H9 (cell line): ENCODE measurements around the gene SH3TC2. TPM values are rescaled to one million over a fixed set of nuclear protein-coding genes. Genes with fewer than 3 reads are reported as not detected.

Source experiments
- DNase-seq: peaks from one replicate; pipeline ENCODE4 v3.0.0-alpha.2; 2017
- H2AFZ ChIP-seq: one replicate; pipeline ENCODE4 v1.6.1; 2013; ENCODE audit warnings: mild to moderate bottlenecking, low read length, control low read depth, moderate library complexity
- H2AK5ac ChIP-seq: 2 replicates; pipeline ENCODE4 v1.6.1; 2013; ENCODE audit warnings: low read length, control low read depth, mixed read lengths; ENCODE audit not compliant: insufficient read length
- H2BK120ac ChIP-seq: one replicate; pipeline ENCODE4 v1.6.1; 2013; ENCODE audit warnings: low read depth, mild to moderate bottlenecking, low read length, control low read depth, inconsistent platforms; ENCODE audit not compliant: poor library complexity, severe bottlenecking
- H2BK12ac ChIP-seq: 2 replicates; pipeline ENCODE4 v1.6.1; 2013; ENCODE audit warnings: low read length, control low read depth, mixed read lengths, low read depth; ENCODE audit not compliant: insufficient read length
- H2BK15ac ChIP-seq: 2 replicates; pipeline ENCODE4 v1.6.1; 2013; ENCODE audit warnings: low read depth, low read length, control low read depth
- H2BK20ac ChIP-seq: one replicate; pipeline ENCODE4 v1.6.1; 2013; ENCODE audit warnings: low read depth, mild to moderate bottlenecking, low read length, control low read depth, inconsistent platforms; ENCODE audit not compliant: poor library complexity, severe bottlenecking
- H2BK5ac ChIP-seq: 2 replicates; pipeline ENCODE4 v1.6.1; 2013; ENCODE audit warnings: low read length, control low read depth, mixed read lengths; ENCODE audit not compliant: insufficient read length
- H3K14ac ChIP-seq: 2 replicates; pipeline ENCODE4 v1.6.1; 2013; ENCODE audit warnings: low read length, control low read depth; ENCODE audit not compliant: insufficient read depth
- H3K18ac ChIP-seq: 2 replicates; pipeline ENCODE4 v1.6.1; 2013; ENCODE audit warnings: low read depth, mild to moderate bottlenecking, mixed read lengths, low read length, control low read depth; ENCODE audit not compliant: insufficient read length
- H3K23ac ChIP-seq: 2 replicates; pipeline ENCODE4 v1.6.1; 2013; ENCODE audit warnings: low read length, control low read depth, mixed read lengths, low read depth; ENCODE audit not compliant: insufficient read length
- H3K23me2 ChIP-seq: 2 replicates; pipeline ENCODE4 v1.6.1; 2013; ENCODE audit warnings: low read depth, mild to moderate bottlenecking, mixed read lengths, low read length, control low read depth; ENCODE audit not compliant: insufficient read length, poor library complexity, severe bottlenecking
- H3K27ac ChIP-seq: 2 replicates; pipeline ENCODE4 v1.5.1; 2013; ENCODE audit warnings: low read length, control low read depth, mixed read lengths, low read depth; ENCODE audit not compliant: insufficient read length
- H3K27me3 ChIP-seq: 2 replicates; pipeline ENCODE4 v1.6.1; 2013; ENCODE audit warnings: low read length, control low read depth, inconsistent platforms; ENCODE audit not compliant: insufficient read depth
- H3K4ac ChIP-seq: 2 replicates; pipeline ENCODE4 v1.6.1; 2013; ENCODE audit warnings: low read depth, mild to moderate bottlenecking, control low read depth, inconsistent platforms, low read length, moderate library complexity
- H3K4me1 ChIP-seq: 2 replicates; pipeline ENCODE4 v1.6.1; 2013; ENCODE audit warnings: low read length, control low read depth, inconsistent platforms; ENCODE audit not compliant: insufficient read depth
- H3K4me2 ChIP-seq: 2 replicates; pipeline ENCODE4 v1.6.1; 2013; ENCODE audit warnings: low read length, control low read depth, mixed read lengths; ENCODE audit not compliant: insufficient read length, insufficient read depth
- H3K56ac ChIP-seq: 2 replicates; pipeline ENCODE4 v1.6.1; 2013; ENCODE audit warnings: low read depth, mild to moderate bottlenecking, mixed read lengths, low read length, control low read depth; ENCODE audit not compliant: insufficient read length
- H3K79me1 ChIP-seq: 2 replicates; pipeline ENCODE4 v1.6.1; 2013; ENCODE audit warnings: low read depth, mild to moderate bottlenecking, moderate library complexity, low read length, control low read depth, inconsistent platforms; ENCODE audit not compliant: insufficient read depth, poor library complexity, severe bottlenecking
- H3K79me2 ChIP-seq: 2 replicates; pipeline ENCODE4 v1.6.1; 2013; ENCODE audit warnings: low read length, control low read depth, inconsistent platforms; ENCODE audit not compliant: insufficient read depth
- H3K9ac ChIP-seq: 2 replicates; pipeline ENCODE4 v1.6.1; 2013; ENCODE audit warnings: low read length, control low read depth, mixed read lengths; ENCODE audit not compliant: insufficient read length; ENCODE audit errors: extremely low read depth
- H3K9me3 ChIP-seq: one replicate; pipeline ENCODE4 v1.6.1; 2013; ENCODE audit warnings: low read depth, low read length, inconsistent platforms; ENCODE audit not compliant: control insufficient read depth
- H3T11ph ChIP-seq: one replicate; pipeline ENCODE4 v1.6.1; 2013; ENCODE audit warnings: mild to moderate bottlenecking, low read length, control low read depth, inconsistent platforms
- H4K20me1 ChIP-seq: one replicate; pipeline ENCODE4 v1.6.1; 2013; ENCODE audit not compliant: control insufficient read depth, insufficient read length, insufficient read depth
- H4K5ac ChIP-seq: 2 replicates; pipeline ENCODE4 v1.6.1; 2013; ENCODE audit warnings: low read depth, mild to moderate bottlenecking, mixed read lengths, low read length, control low read depth; ENCODE audit not compliant: insufficient read length
- H4K8ac ChIP-seq: replicated peaks from 2 replicates; pipeline ENCODE4 v1.6.1; 2013; ENCODE audit warnings: low read length, control low read depth, mixed read lengths, low read depth; ENCODE audit not compliant: insufficient read length
- H4K91ac ChIP-seq: 2 replicates; pipeline ENCODE4 v1.6.1; 2013; ENCODE audit warnings: low read depth, mild to moderate bottlenecking, moderate library complexity, mixed read lengths, low read length, control low read depth; ENCODE audit not compliant: insufficient read length
- H3K27ac Mint-ChIP-seq, 3 experiments: 2 replicates in 2 of 3; 3 replicates in 1 of 3; pipeline ENCODE4 v1.8.0; 2020 to 2021; ENCODE audit warnings: mixed read lengths in 3 of 3, mild to moderate bottlenecking in 1 of 3, moderate library complexity in 1 of 3
- H3K27me3 Mint-ChIP-seq: 2 replicates; pipeline ENCODE4 v1.8.0; 2021; ENCODE audit warnings: low read depth, mild to moderate bottlenecking, moderate library complexity, mixed read lengths
- H3K36me3 Mint-ChIP-seq, 3 experiments: 2 replicates in 2 of 3; 3 replicates in 1 of 3; pipeline ENCODE4 v1.8.0; 2020 to 2021; ENCODE audit warnings: low read depth in 3 of 3, mixed read lengths in 3 of 3; ENCODE audit not compliant: insufficient read depth in 1 of 3
- H3K4me1 Mint-ChIP-seq, 2 experiments: 2 replicates each; pipeline ENCODE4 v1.8.0; 2020; ENCODE audit warnings: mixed read lengths in 2 of 2
- H3K4me3 Mint-ChIP-seq, 2 experiments: 2 replicates in 1 of 2; 3 replicates in 1 of 2; pipeline ENCODE4 v1.8.0; 2020 to 2021; ENCODE audit warnings: mild to moderate bottlenecking in 2 of 2, mixed read lengths in 2 of 2, moderate library complexity in 1 of 2
- H3K9me3 Mint-ChIP-seq, 2 experiments: 2 replicates in 1 of 2; 3 replicates in 1 of 2; pipeline ENCODE4 v1.8.0; 2020; ENCODE audit warnings: mild to moderate bottlenecking in 2 of 2, mixed read lengths in 2 of 2, moderate library complexity in 1 of 2
- CTCF ChIP-seq: fragments of 200-600 bp; sonication (generic); conservative IDR thresholded peaks from 3 replicates; pipeline ENCODE4 v1.8.0; 2021; ENCODE audit warnings: antibody characterized with exemption, mild to moderate bottlenecking
- WGBS: extraction: QIAGEN DNeasy Blood & Tissue Kit; methylation state at CpG from one replicate; pipeline ENCODE4 v1.1.7; 2013; ENCODE audit warnings: missing lambda C conversion rate, low lambda C conversion rate, mixed read lengths; ENCODE audit not compliant: insufficient read length; ENCODE audit errors: extremely low coverage; 5-methylcytosine and 5-hydroxymethylcytosine counted together
- total RNA-seq: library from RNA; stranded (reverse); gene quantifications from 2 replicates; pipeline ENCODE4 v1.2.1, GENCODE V29; 2021

SH3TC2 gene
- total RNA-seq, 1 experiment from 2014 or later: not detected

- H2BK20ac ChIP-seq: no peak overlapping the region
- H3K9ac ChIP-seq: no peak overlapping the region
- H2BK5ac ChIP-seq: no peak overlapping the region
- Mint-ChIP-seq H3K9me3 (no peaks in the 10 kb centered on the region), H3K27me3 (no peaks in the 10 kb centered on the region), H3K4me3 (no peak overlapping the region; a peak in 1 of 5 replicates), H3K27ac (peak overlapping the region in 1 of 3 experiments; percentile 70; a peak in 2 of 7 replicates), H3K4me1 (peaks cover 28 to 37% of the 10 kb centered on the region in 2 experiments), H3K36me3 (no peaks in the 10 kb centered on the region; a peak in 1 of 7 replicates)
- H3K79me1 ChIP-seq: no peaks in the 10 kb centered on the region
- no peak overlapping the region for H2BK12ac ChIP-seq
- H3K4me1 ChIP-seq: peaks cover 8% of the 10 kb centered on the region
- H4K91ac ChIP-seq: no peak overlapping the region
- no peak for TF ChIP-seq CTCF
- H3K18ac ChIP-seq: no peak overlapping the region
- no peak for DNase-seq
- H3K23me2 ChIP-seq: no peaks in the 10 kb centered on the region
- H4K5ac ChIP-seq: no peak overlapping the region
- H4K8ac ChIP-seq: no peak overlapping the region
- H3K79me2 ChIP-seq: no peaks in the 10 kb centered on the region
- H2BK120ac ChIP-seq: no peak overlapping the region
- H3K27ac ChIP-seq: no peak overlapping the region
- H2BK15ac ChIP-seq: no peak overlapping the region
- no peaks in the 10 kb centered on the region for H3K9me3 ChIP-seq
- H3K14ac ChIP-seq: no peak overlapping the region
- no peak overlapping the region for H3K4me2 ChIP-seq
- H3T11ph ChIP-seq: no peak overlapping the region
- H2AK5ac ChIP-seq: no peak overlapping the region
- H3K23ac ChIP-seq: no peak overlapping the region
- WGBS: no CpG with 5 or more reads among the region's 7 CpGs
- no peak overlapping the region for H3K4ac ChIP-seq
- no peaks in the 10 kb centered on the region for H4K20me1 ChIP-seq
- H3K27me3 ChIP-seq: no peaks in the 10 kb centered on the region
- no peak overlapping the region for H3K56ac ChIP-seq
- no peak overlapping the region for H2AFZ ChIP-seq
Observed at GRCh38 chr5:148978370-148979082, 84.3 kb downstream of the SH3TC2 start.
